PFSK-1 (cell line): ENCODE measurements around the gene PDHA1.

Source experiments
- FOXP2 ChIP-seq: optimal IDR thresholded peaks from 2 replicates; pipeline ENCODE3; 2011; ENCODE audit warnings: borderline replicate concordance, control low read depth, inconsistent platforms; ENCODE audit not compliant: insufficient read depth; ENCODE audit errors: extremely low read length, extremely low read depth
- POLR2AphosphoS5 ChIP-seq: IDR thresholded peaks from 2 replicates; pipeline ENCODE4 v1.6.1; 2012; ENCODE audit warnings: low read depth, mild to moderate bottlenecking, control low read depth, low read length, moderate library complexity
- REST ChIP-seq, 2 experiments: IDR thresholded peaks; 2 replicates each; pipeline versions ENCODE4 v1.6.1 to v1.8.0; 2011 to 2012; ENCODE audit warnings: low read depth in 2 of 2, low read length in 2 of 2, control low read depth in 1 of 2, inconsistent platforms in 1 of 2, mild to moderate bottlenecking in 1 of 2, moderate library complexity in 1 of 2; ENCODE audit not compliant: insufficient read depth in 1 of 2
- SIN3A ChIP-seq: IDR thresholded peaks from 2 replicates; pipeline ENCODE4 v1.6.1; 2012; ENCODE audit warnings: mild to moderate bottlenecking, low read length, moderate library complexity, borderline replicate concordance; ENCODE audit not compliant: insufficient read depth
- TAF1 ChIP-seq: IDR thresholded peaks from 2 replicates; pipeline ENCODE4 v1.6.1; 2012; ENCODE audit warnings: low read length, control low read depth, borderline replicate concordance; ENCODE audit not compliant: insufficient read depth

PDHA1 gene

GRCh38 chrX:19386679-19387078 is 43.0 kb downstream of the PDHA1 start:
- TF ChIP-seq FOXP2 (no peak), SIN3A (no peak), POLR2AphosphoS5 (no peak), TAF1 (no peak)

- TF ChIP-seq SIN3A (no peak), REST (IDR thresholded peaks at IDR 0.05; ENCODE audit: insufficient read depth in 1 of 2, low read depth in 2 of 2, low read length in 2 of 2) (no peak), FOXP2 (no peak), TAF1 (no peak), POLR2AphosphoS5 (no peak)
Observed at GRCh38 chrX:19388064-19388679, 44.4 kb downstream of the PDHA1 start.

GRCh38 chrX:19388741-19389140 is 45.0 kb downstream of the PDHA1 start:
- TF ChIP-seq TAF1, result no peak
- TF ChIP-seq SIN3A, result no peak
- TF ChIP-seq FOXP2, result no peak
- TF ChIP-seq REST (IDR thresholded peaks at IDR 0.05; ENCODE audit: insufficient read depth in 1 of 2, low read depth in 2 of 2, low read length in 2 of 2), result no peak
- no peak for TF ChIP-seq POLR2AphosphoS5

GRCh38 chrX:19389227-19389845 is 45.6 kb downstream of the PDHA1 start:
- TF ChIP-seq TAF1, result no peak
- TF ChIP-seq FOXP2, result no peak
- no peak for TF ChIP-seq POLR2AphosphoS5
- TF ChIP-seq REST (IDR thresholded peaks at IDR 0.05; ENCODE audit: insufficient read depth in 1 of 2, low read depth in 2 of 2, low read length in 2 of 2), result no peak
- TF ChIP-seq SIN3A, result no peak

- no peak for TF ChIP-seq REST (IDR thresholded peaks at IDR 0.05; ENCODE audit: insufficient read depth in 1 of 2, low read depth in 2 of 2, low read length in 2 of 2)
- TF ChIP-seq FOXP2, result no peak
- no peak for TF ChIP-seq POLR2AphosphoS5
- TF ChIP-seq TAF1, result no peak
- TF ChIP-seq SIN3A, result no peak
Observed at GRCh38 chrX:19392078-19392477, 48.4 kb downstream of the PDHA1 start.
